ENCODE measurements around the gene DDIAS. TPM values are rescaled to one million over a fixed set of nuclear protein-coding genes. Genes with fewer than 3 reads are reported as not detected.
A peak's percentile ranks its signal among the peaks of the same experiment; 100 is the strongest.

Gene DDIAS
- total and polyA plus RNA-seq, 9 of the 15 experiments (the other 6 are each of a cell fraction or from before 2014, with no cell fraction given), result 9.4 to 27.2 (median 23.3) TPM

GRCh38 chr11:82901165-82901921 lies at the start of gene DDIAS (continued):
- TF ChIP-seq, protein P1, sequence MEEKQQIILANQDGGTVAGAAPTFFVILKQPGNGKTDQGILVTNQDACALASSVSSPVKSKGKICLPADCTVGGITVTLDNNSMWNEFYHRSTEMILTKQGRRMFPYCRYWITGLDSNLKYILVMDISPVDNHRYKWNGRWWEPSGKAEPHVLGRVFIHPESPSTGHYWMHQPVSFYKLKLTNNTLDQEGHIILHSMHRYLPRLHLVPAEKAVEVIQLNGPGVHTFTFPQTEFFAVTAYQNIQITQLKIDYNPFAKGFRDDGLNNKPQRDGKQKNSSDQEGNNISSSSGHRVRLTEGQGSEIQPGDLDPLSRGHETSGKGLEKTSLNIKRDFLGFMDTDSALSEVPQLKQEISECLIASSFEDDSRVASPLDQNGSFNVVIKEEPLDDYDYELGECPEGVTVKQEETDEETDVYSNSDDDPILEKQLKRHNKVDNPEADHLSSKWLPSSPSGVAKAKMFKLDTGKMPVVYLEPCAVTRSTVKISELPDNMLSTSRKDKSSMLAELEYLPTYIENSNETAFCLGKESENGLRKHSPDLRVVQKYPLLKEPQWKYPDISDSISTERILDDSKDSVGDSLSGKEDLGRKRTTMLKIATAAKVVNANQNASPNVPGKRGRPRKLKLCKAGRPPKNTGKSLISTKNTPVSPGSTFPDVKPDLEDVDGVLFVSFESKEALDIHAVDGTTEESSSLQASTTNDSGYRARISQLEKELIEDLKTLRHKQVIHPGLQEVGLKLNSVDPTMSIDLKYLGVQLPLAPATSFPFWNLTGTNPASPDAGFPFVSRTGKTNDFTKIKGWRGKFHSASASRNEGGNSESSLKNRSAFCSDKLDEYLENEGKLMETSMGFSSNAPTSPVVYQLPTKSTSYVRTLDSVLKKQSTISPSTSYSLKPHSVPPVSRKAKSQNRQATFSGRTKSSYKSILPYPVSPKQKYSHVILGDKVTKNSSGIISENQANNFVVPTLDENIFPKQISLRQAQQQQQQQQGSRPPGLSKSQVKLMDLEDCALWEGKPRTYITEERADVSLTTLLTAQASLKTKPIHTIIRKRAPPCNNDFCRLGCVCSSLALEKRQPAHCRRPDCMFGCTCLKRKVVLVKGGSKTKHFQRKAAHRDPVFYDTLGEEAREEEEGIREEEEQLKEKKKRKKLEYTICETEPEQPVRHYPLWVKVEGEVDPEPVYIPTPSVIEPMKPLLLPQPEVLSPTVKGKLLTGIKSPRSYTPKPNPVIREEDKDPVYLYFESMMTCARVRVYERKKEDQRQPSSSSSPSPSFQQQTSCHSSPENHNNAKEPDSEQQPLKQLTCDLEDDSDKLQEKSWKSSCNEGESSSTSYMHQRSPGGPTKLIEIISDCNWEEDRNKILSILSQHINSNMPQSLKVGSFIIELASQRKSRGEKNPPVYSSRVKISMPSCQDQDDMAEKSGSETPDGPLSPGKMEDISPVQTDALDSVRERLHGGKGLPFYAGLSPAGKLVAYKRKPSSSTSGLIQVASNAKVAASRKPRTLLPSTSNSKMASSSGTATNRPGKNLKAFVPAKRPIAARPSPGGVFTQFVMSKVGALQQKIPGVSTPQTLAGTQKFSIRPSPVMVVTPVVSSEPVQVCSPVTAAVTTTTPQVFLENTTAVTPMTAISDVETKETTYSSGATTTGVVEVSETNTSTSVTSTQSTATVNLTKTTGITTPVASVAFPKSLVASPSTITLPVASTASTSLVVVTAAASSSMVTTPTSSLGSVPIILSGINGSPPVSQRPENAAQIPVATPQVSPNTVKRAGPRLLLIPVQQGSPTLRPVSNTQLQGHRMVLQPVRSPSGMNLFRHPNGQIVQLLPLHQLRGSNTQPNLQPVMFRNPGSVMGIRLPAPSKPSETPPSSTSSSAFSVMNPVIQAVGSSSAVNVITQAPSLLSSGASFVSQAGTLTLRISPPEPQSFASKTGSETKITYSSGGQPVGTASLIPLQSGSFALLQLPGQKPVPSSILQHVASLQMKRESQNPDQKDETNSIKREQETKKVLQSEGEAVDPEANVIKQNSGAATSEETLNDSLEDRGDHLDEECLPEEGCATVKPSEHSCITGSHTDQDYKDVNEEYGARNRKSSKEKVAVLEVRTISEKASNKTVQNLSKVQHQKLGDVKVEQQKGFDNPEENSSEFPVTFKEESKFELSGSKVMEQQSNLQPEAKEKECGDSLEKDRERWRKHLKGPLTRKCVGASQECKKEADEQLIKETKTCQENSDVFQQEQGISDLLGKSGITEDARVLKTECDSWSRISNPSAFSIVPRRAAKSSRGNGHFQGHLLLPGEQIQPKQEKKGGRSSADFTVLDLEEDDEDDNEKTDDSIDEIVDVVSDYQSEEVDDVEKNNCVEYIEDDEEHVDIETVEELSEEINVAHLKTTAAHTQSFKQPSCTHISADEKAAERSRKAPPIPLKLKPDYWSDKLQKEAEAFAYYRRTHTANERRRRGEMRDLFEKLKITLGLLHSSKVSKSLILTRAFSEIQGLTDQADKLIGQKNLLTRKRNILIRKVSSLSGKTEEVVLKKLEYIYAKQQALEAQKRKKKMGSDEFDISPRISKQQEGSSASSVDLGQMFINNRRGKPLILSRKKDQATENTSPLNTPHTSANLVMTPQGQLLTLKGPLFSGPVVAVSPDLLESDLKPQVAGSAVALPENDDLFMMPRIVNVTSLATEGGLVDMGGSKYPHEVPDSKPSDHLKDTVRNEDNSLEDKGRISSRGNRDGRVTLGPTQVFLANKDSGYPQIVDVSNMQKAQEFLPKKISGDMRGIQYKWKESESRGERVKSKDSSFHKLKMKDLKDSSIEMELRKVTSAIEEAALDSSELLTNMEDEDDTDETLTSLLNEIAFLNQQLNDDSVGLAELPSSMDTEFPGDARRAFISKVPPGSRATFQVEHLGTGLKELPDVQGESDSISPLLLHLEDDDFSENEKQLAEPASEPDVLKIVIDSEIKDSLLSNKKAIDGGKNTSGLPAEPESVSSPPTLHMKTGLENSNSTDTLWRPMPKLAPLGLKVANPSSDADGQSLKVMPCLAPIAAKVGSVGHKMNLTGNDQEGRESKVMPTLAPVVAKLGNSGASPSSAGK (IDR thresholded peaks at IDR 0.05), result peak; percentile 71
- TF ChIP-seq MXI1 (IDR thresholded peaks at IDR 0.05; ENCODE audit: low read depth, low read length) (peak; percentile 83), EGR1 (conservative IDR thresholded peaks at IDR 0.05) (peak; percentile 69), SMARCA4 (IDR thresholded peaks at IDR 0.05) (0 out of 2 replicates have a peak, but pooled peaks have one; percentile 10), U2AF2 (optimal IDR thresholded peaks at IDR 0.05; ENCODE audit: low read depth, low read length) (no peak), ZNF507 (tag; conservative IDR thresholded peaks at IDR 0.05) (no peak), XRCC4 (IDR thresholded peaks at IDR 0.05; ENCODE audit: extremely low read depth, insufficient read depth, insufficient read length) (no peak), DEAF1 (CRISPR knock-in tag; IDR thresholded peaks at IDR 0.05) (no peak)
- TF ChIP-seq, protein P2, sequence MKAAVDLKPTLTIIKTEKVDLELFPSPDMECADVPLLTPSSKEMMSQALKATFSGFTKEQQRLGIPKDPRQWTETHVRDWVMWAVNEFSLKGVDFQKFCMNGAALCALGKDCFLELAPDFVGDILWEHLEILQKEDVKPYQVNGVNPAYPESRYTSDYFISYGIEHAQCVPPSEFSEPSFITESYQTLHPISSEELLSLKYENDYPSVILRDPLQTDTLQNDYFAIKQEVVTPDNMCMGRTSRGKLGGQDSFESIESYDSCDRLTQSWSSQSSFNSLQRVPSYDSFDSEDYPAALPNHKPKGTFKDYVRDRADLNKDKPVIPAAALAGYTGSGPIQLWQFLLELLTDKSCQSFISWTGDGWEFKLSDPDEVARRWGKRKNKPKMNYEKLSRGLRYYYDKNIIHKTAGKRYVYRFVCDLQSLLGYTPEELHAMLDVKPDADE (conservative IDR thresholded peaks at IDR 0.05; ENCODE audit: control insufficient read depth, low read depth, low read length), result 0 out of 2 replicates have a peak, but pooled peaks have one; percentile 23
